ENCODE results near the gene ADAMTSL1.

Gene ADAMTSL1

DNA sequence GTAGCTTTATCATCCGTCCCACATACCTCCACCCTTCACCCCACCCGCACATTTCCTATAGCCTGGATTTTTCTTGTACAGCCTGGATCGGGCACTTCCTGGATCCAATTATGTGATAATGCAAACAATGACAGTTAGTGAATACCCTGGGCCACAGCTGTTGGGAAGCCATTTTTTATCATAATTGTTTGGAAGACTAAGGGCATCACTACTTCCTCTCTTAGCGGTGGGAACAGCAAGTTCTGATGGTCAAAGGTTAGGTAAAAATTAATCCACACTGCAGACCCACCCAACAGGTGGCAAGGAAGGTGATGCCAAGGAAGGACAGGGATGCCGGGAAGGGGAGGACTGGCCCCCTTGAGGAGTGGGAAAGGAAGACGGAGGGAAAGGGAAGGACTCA, 375.3 kb downstream of the ADAMTSL1 start:
- Histone ChIP-seq H3K4me3 (ENCODE audit: low read depth in 1 of 5, low read length in 5 of 5) (no peak overlapping the region), H3K9me3 (ENCODE audit: control insufficient read depth in 5 of 5, low read length in 5 of 5) (no peaks in the 10 kb centered on the region), H3K27me3 (ENCODE audit: control insufficient read depth in 5 of 5, insufficient read depth in 4 of 5, low read length in 5 of 5) (no peaks in the 10 kb centered on the region), H3K36me3 (ENCODE audit: control insufficient read depth in 5 of 5, insufficient read depth in 5 of 5, low read length in 5 of 5) (no peaks in the 10 kb centered on the region), H3K27ac (ENCODE audit: low read depth, low read length) (no peak overlapping the region), H3K4me1 (ENCODE audit: control insufficient read depth in 5 of 5, insufficient read depth in 5 of 5, low read length in 5 of 5) (peaks cover 0 to 14% (median 0%) of the 10 kb centered on the region in 5 donors), H3K9ac (ENCODE audit: low read length in 5 of 5) (no peak overlapping the region)

DNA sequence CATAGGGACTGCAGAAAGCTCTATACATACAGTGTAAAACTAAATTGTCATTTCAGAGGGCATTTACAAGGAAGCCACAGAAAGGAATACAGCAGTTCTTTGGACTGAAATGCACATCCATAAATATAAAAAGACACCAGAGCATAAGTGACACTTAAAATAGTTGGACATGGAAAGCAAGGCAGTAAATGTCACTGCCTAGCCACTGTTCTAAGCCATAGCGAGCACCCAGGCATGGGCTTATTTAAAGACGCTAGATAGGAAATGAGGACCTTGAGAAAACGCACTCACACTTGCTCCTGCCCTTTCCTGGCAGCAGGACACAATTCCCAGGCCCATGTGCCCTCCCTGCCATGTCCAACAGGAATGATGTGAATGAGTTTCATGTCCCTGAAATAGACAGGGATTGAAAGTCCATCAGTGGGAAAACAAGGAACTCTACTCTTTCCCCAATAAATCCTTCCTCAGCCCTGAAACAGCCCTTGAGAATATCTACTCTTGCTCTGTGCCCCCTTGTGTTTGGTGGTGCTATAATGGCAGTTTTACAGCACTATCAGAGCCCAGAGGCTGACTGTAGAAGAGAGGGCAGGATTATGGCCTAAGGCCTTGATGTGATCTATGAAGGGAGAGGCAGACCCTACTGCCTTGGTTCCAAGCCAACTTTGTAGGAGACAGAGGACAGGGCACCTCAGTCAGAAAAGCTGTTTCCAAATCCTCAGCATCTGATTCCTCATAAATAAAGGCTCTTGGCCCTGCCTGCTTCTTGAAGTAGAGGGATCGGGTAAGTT, 376.1 kb downstream of the ADAMTSL1 start:
- Histone ChIP-seq H3K27ac (ENCODE audit: low read depth, low read length) (no peak overlapping the region), H3K9ac (ENCODE audit: low read length in 5 of 5) (no peak overlapping the region), H3K27me3 (ENCODE audit: control insufficient read depth in 5 of 5, insufficient read depth in 4 of 5, low read length in 5 of 5) (no peaks in the 10 kb centered on the region), H3K9me3 (ENCODE audit: control insufficient read depth in 5 of 5, low read length in 5 of 5) (no peaks in the 10 kb centered on the region), H3K36me3 (ENCODE audit: control insufficient read depth in 5 of 5, insufficient read depth in 5 of 5, low read length in 5 of 5) (no peaks in the 10 kb centered on the region), H3K4me1 (ENCODE audit: control insufficient read depth in 5 of 5, insufficient read depth in 5 of 5, low read length in 5 of 5) (peaks cover 0 to 14% (median 0%) of the 10 kb centered on the region in 5 donors), H3K4me3 (ENCODE audit: low read depth in 1 of 5, low read length in 5 of 5) (no peak overlapping the region)

DNA sequence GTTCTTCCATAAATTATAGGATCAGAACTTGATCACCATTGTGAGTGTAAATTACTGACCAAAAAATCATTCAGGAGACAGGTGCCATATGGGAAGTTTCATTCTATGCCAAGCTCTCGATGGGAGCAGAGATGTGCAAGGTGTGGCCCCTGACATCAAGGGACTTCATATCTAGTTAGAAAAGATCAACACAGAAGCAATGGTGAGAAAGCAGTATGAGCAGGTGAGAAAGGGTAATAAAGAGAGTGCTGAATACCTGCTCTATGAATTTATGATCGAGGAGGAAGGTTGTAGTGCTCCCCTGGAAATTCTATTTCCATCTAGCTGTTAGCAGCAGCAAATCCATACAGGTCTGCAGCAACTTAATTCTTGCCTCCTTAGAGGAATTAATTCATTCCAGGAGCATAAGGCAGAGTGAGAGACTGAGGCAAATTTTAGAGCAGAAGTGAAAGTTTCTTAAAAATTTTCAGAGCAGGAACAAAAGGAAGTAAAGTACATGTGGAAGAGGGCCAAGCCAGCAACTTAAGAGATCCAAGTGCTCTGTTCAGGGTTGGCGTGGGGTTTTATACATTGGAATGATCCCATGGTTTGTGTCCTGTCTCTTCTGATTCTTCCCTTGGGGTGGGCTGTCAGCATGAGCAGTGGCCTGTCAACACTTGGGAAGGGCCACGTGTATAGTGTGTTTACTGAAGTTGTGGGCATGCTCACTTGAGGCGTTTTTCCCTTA, 377.3 kb downstream of the ADAMTSL1 start:
- H3K9ac ChIP-seq (ENCODE audit: low read length in 5 of 5): no peak overlapping the region
- H3K4me3 ChIP-seq (ENCODE audit: low read depth in 1 of 5, low read length in 5 of 5): no peak overlapping the region
- peaks cover 0 to 14% (median 0%) of the 10 kb centered on the region in 5 donors for H3K4me1 ChIP-seq (ENCODE audit: control insufficient read depth in 5 of 5, insufficient read depth in 5 of 5, low read length in 5 of 5)
- no peaks in the 10 kb centered on the region for H3K27me3 ChIP-seq (ENCODE audit: control insufficient read depth in 5 of 5, insufficient read depth in 4 of 5, low read length in 5 of 5)
- H3K27ac ChIP-seq (ENCODE audit: low read depth, low read length): no peak overlapping the region
- H3K9me3 ChIP-seq (ENCODE audit: control insufficient read depth in 5 of 5, low read length in 5 of 5): no peaks in the 10 kb centered on the region
- H3K36me3 ChIP-seq (ENCODE audit: control insufficient read depth in 5 of 5, insufficient read depth in 5 of 5, low read length in 5 of 5): no peaks in the 10 kb centered on the region

- Histone ChIP-seq H3K9me3 (ENCODE audit: control insufficient read depth in 5 of 5, low read length in 5 of 5) (no peaks in the 10 kb centered on the region), H3K4me3 (ENCODE audit: low read depth in 1 of 5, low read length in 5 of 5) (no peak overlapping the region), H3K9ac (ENCODE audit: low read length in 5 of 5) (no peak overlapping the region), H3K27ac (ENCODE audit: low read depth, low read length) (no peak overlapping the region), H3K36me3 (ENCODE audit: control insufficient read depth in 5 of 5, insufficient read depth in 5 of 5, low read length in 5 of 5) (no peaks in the 10 kb centered on the region), H3K27me3 (ENCODE audit: control insufficient read depth in 5 of 5, insufficient read depth in 4 of 5, low read length in 5 of 5) (no peaks in the 10 kb centered on the region), H3K4me1 (ENCODE audit: control insufficient read depth in 5 of 5, insufficient read depth in 5 of 5, low read length in 5 of 5) (peaks cover 0 to 11% (median 7%) of the 10 kb centered on the region in 5 donors)
Measured at GRCh38 chr9:18855656-18856055, 381.7 kb downstream of the ADAMTSL1 start.

DNA sequence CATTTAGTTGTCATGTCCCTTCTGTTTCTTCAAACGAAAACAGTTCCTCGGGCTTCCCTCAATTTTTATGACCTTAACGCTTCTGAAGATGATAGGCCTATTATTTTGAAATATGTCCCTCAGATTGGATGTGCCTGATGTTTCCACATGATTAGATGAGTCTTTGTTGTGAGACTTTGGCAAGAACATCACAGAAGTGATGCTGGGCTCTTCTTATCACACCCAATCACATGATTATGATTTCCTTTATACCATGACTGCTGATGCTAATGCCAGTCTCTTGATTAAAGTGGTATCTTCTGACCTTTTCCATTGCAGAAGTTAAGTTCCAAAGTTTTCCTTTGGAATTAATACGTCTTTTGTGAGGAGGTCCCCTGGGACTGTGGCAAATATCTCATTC, 383.4 kb downstream of the ADAMTSL1 start:
- no peaks in the 10 kb centered on the region for H3K9me3 ChIP-seq (ENCODE audit: control insufficient read depth in 5 of 5, low read length in 5 of 5)
- no peaks in the 10 kb centered on the region for H3K27me3 ChIP-seq (ENCODE audit: control insufficient read depth in 5 of 5, insufficient read depth in 4 of 5, low read length in 5 of 5)
- H3K36me3 ChIP-seq (ENCODE audit: control insufficient read depth in 5 of 5, insufficient read depth in 5 of 5, low read length in 5 of 5): no peaks in the 10 kb centered on the region
- H3K27ac ChIP-seq (ENCODE audit: low read depth, low read length): no peak overlapping the region
- peaks cover 4 to 24% (median 19%) of the 10 kb centered on the region in 5 donors for H3K4me1 ChIP-seq (ENCODE audit: control insufficient read depth in 5 of 5, insufficient read depth in 5 of 5, low read length in 5 of 5)
- H3K9ac ChIP-seq (ENCODE audit: low read length in 5 of 5): no peak overlapping the region
- H3K4me3 ChIP-seq (ENCODE audit: low read depth in 1 of 5, low read length in 5 of 5): no peak overlapping the region

- Histone ChIP-seq H3K9me3 (ENCODE audit: control insufficient read depth in 5 of 5, low read length in 5 of 5) (no peaks in the 10 kb centered on the region), H3K4me3 (ENCODE audit: low read depth in 1 of 5, low read length in 5 of 5) (no peak overlapping the region), H3K36me3 (ENCODE audit: control insufficient read depth in 5 of 5, insufficient read depth in 5 of 5, low read length in 5 of 5) (no peaks in the 10 kb centered on the region), H3K4me1 (ENCODE audit: control insufficient read depth in 5 of 5, insufficient read depth in 5 of 5, low read length in 5 of 5) (peaks cover 4 to 28% (median 19%) of the 10 kb centered on the region in 5 donors), H3K27me3 (ENCODE audit: control insufficient read depth in 5 of 5, insufficient read depth in 4 of 5, low read length in 5 of 5) (no peaks in the 10 kb centered on the region), H3K9ac (ENCODE audit: low read length in 5 of 5) (no peak overlapping the region), H3K27ac (ENCODE audit: low read depth, low read length) (no peak overlapping the region)
Measured at GRCh38 chr9:18857769-18858168, 383.8 kb downstream of the ADAMTSL1 start.

DNA sequence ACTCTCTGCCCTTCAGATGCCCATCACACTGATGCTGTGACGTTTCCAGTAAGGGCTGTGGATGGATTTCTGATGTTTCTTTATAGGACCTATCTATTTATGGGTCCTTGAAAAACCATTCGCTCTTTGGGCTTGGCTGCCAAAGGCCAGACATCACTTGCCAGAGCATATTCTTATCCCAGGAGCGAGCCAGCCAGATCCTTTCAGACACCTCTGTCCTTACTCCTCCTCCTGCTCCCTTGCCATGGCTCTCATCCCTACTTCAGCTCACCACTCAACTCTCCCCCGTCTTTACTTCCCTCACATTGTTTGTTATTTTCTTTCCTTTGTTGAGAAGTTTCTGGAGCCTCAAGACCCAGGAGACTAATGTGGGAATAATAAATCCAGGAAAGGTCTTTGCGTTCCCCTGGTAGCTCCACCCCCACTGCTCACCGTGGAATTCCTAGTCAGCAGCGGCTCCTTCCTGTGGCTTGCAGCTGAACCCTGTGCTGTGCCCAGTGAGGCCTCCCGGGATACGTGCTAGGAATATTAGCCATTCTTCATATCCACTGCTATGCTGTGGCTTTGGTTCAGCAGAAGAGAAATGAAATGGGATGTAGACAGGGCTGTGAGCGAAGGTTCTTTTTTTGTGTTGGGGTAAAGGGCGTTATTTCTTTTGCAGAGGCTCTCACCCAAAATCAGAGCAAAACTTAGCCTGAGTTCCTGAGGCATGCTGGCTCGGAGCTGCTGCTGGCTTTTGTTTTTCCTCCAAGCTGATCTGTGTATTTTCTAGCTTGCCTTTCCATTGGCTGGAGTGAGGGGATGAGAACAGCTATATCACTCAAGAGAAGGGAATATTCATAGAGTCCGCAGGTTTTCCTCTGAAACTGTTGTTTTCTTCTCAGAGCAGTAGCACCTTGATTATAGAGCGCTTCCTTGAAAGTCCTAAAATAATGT, 387.9 kb downstream of the ADAMTSL1 start:
- Histone ChIP-seq H3K36me3 (ENCODE audit: control insufficient read depth in 5 of 5, insufficient read depth in 5 of 5, low read length in 5 of 5) (no peaks in the 10 kb centered on the region), H3K9ac (ENCODE audit: low read length in 5 of 5) (no peak overlapping the region), H3K9me3 (ENCODE audit: control insufficient read depth in 5 of 5, low read length in 5 of 5) (no peaks in the 10 kb centered on the region), H3K27ac (ENCODE audit: low read depth, low read length) (no peak overlapping the region), H3K4me1 (ENCODE audit: control insufficient read depth in 5 of 5, insufficient read depth in 5 of 5, low read length in 5 of 5) (peaks cover 4 to 38% (median 19%) of the 10 kb centered on the region in 5 donors), H3K27me3 (ENCODE audit: control insufficient read depth in 5 of 5, insufficient read depth in 4 of 5, low read length in 5 of 5) (no peaks in the 10 kb centered on the region), H3K4me3 (ENCODE audit: low read depth in 1 of 5, low read length in 5 of 5) (peak overlapping the region in 2 of 5 donors; percentile 8 to 42)

- H3K9ac ChIP-seq (ENCODE audit: low read length in 5 of 5): no peak overlapping the region
- H3K9me3 ChIP-seq (ENCODE audit: control insufficient read depth in 5 of 5, low read length in 5 of 5): peaks cover 0 to 2% (median 0%) of the 10 kb centered on the region in 5 donors
- no peak overlapping the region for H3K27ac ChIP-seq (ENCODE audit: low read depth, low read length)
- no peak overlapping the region for H3K4me3 ChIP-seq (ENCODE audit: low read depth in 1 of 5, low read length in 5 of 5)
- H3K4me1 ChIP-seq (ENCODE audit: control insufficient read depth in 5 of 5, insufficient read depth in 5 of 5, low read length in 5 of 5): peaks cover 4 to 27% (median 16%) of the 10 kb centered on the region in 5 donors
- H3K27me3 ChIP-seq (ENCODE audit: control insufficient read depth in 5 of 5, insufficient read depth in 4 of 5, low read length in 5 of 5): no peaks in the 10 kb centered on the region
- H3K36me3 ChIP-seq (ENCODE audit: control insufficient read depth in 5 of 5, insufficient read depth in 5 of 5, low read length in 5 of 5): no peaks in the 10 kb centered on the region
Measured at GRCh38 chr9:18863791-18864190, 389.8 kb downstream of the ADAMTSL1 start.

- H3K4me1 ChIP-seq (ENCODE audit: control insufficient read depth in 5 of 5, insufficient read depth in 5 of 5, low read length in 5 of 5): peaks cover 4 to 27% (median 16%) of the 10 kb centered on the region in 5 donors
- H3K36me3 ChIP-seq (ENCODE audit: control insufficient read depth in 5 of 5, insufficient read depth in 5 of 5, low read length in 5 of 5): no peaks in the 10 kb centered on the region
- no peak overlapping the region for H3K9ac ChIP-seq (ENCODE audit: low read length in 5 of 5)
- H3K27ac ChIP-seq (ENCODE audit: low read depth, low read length): no peak overlapping the region
- no peaks in the 10 kb centered on the region for H3K27me3 ChIP-seq (ENCODE audit: control insufficient read depth in 5 of 5, insufficient read depth in 4 of 5, low read length in 5 of 5)
- H3K9me3 ChIP-seq (ENCODE audit: control insufficient read depth in 5 of 5, low read length in 5 of 5): peaks cover 0 to 8% (median 5%) of the 10 kb centered on the region in 5 donors
- H3K4me3 ChIP-seq (ENCODE audit: low read depth in 1 of 5, low read length in 5 of 5): no peak overlapping the region
Measured at GRCh38 chr9:18864516-18864915, 390.6 kb downstream of the ADAMTSL1 start.

All from subcutaneous abdominal adipose tissue (tissue), 5 donors.